Measurements from ENCODE around the gene DRAM1. TPM values are rescaled to one million over a fixed set of nuclear protein-coding genes. Genes with fewer than 3 reads are reported as not detected.
A peak's percentile ranks its signal among the peaks of the same experiment; 100 is the strongest.
"Not testable (repeated sequence)": the region's sequence is repeated elsewhere in the genome, so short reads cannot be mapped to it uniquely, and the experiment has no call there.

DRAM1 gene
- total RNA-seq, 4 donors from 2014 or later, result 1.4 to 15.0 (median 6.0) TPM

DNA sequence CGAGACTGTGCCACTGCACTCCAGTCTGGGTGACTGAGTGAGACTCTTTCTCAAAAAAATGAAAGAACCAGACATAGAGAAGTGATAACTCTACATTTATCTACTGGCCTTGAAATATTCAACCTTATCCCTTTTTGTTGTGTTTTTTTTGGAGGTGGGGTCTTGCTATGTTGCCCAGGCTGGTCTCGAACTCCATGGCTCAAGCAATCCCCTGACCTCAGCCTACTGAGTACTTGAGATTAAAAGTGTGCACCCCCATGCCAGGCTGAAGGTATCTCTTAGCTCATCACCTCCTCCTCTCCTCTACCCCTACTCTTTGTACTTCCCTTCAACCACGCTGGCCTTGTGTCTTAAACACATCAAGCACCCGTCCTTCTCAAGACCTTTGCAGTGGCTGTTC, 3.8 kb downstream of the DRAM1 start:
- intact Hi-C loops (cut with DNase I), result no loop called here
- Histone ChIP-seq H3K9me3 (no peaks in the 10 kb centered on the region), H3K4me3 (no peak overlapping the region), H3K4me1 (peaks cover 0 to 27% (median 5%) of the 10 kb centered on the region in 3 donors), H3K27ac (no peak overlapping the region), H3K27me3 (peaks cover 0 to 4% (median 0%) of the 10 kb centered on the region in 4 donors), H3K36me3 (no peaks in the 10 kb centered on the region)
- no peak for TF ChIP-seq POLR2A (IDR thresholded peaks at IDR 0.05)
- TF ChIP-seq, protein P1, sequence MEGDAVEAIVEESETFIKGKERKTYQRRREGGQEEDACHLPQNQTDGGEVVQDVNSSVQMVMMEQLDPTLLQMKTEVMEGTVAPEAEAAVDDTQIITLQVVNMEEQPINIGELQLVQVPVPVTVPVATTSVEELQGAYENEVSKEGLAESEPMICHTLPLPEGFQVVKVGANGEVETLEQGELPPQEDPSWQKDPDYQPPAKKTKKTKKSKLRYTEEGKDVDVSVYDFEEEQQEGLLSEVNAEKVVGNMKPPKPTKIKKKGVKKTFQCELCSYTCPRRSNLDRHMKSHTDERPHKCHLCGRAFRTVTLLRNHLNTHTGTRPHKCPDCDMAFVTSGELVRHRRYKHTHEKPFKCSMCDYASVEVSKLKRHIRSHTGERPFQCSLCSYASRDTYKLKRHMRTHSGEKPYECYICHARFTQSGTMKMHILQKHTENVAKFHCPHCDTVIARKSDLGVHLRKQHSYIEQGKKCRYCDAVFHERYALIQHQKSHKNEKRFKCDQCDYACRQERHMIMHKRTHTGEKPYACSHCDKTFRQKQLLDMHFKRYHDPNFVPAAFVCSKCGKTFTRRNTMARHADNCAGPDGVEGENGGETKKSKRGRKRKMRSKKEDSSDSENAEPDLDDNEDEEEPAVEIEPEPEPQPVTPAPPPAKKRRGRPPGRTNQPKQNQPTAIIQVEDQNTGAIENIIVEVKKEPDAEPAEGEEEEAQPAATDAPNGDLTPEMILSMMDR (IDR thresholded peaks at IDR 0.05), result no peak
- no peak for DNase-seq
- WGBS, 2 donors, result 66 to 71% methylated on average over 4 of the region's 4 CpGs

DNA sequence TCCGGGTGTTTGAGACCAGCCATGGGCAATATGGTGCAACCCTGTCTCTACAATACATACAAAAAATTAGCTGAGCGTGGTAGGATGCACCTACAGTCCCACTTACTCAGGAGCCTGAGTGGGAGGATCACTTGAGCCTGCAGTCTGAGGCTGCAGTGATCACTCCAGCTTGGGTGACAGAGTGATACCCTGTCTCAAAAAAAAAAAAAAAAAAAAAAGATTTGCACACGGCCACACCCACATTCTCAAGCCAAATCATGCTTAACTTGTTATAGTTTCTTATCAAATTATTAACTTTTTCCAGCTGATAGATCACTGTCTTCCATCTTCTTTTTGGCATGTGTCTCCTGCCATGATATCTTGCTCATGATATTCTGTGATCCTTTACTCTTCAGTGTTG, 6.8 kb downstream of the DRAM1 start:
- Histone ChIP-seq H3K4me3 (no peak overlapping the region), H3K4me1 (peaks cover 0 to 6% (median 3%) of the 10 kb centered on the region in 3 donors), H3K36me3 (no peaks in the 10 kb centered on the region), H3K9me3 (no peaks in the 10 kb centered on the region), H3K27ac (no peak overlapping the region), H3K27me3 (peaks cover 0 to 4% (median 0%) of the 10 kb centered on the region in 4 donors)
- intact Hi-C loops (cut with DNase I), result no loop called here
- no peak for TF ChIP-seq POLR2A (IDR thresholded peaks at IDR 0.05)
- TF ChIP-seq, protein P1 (IDR thresholded peaks at IDR 0.05), result no peak
- 77 to 90% methylated on average over 3 of the region's 3 CpGs for WGBS, 2 donors
- DNase-seq, result no peak

DNA sequence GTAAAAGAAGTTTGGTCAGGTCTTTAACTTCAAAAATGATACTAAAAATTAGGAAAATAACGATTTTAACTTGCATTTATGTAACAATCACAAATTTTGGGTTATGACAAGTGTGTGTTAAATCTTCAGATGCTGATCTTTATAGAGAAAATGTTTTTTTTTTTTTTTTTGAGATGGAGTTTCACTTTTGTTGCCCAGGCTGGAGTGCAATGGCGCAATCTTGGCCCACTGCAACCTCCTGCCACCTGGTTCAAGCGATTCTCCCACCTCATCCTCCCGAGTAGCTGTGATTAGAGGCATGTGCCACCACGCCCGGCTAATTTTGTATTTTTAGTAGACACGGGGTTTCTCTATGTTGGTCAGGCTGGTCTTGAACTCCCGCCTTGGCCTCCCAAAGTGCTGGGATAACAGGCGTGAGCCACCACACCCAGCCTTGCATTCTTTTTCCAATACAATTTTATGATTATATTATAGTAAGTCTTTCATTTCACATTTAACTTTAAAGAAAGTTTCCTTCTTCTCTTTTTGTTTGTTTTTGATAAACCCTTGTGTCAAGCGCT, 7.5 kb downstream of the DRAM1 start:
- H3K9me3 ChIP-seq; H3K4me3 ChIP-seq; H3K4me1 ChIP-seq; intact Hi-C loops (cut with DNase I); H3K27ac ChIP-seq; DNase-seq; H3K36me3 ChIP-seq: not testable (repeated sequence)
- WGBS, 2 donors, result 82 to 85% methylated on average over 10 of the region's 10 CpGs
- peaks cover 0 to 11% (median 0%) of the 10 kb centered on the region in 4 donors for H3K27me3 ChIP-seq

DNA sequence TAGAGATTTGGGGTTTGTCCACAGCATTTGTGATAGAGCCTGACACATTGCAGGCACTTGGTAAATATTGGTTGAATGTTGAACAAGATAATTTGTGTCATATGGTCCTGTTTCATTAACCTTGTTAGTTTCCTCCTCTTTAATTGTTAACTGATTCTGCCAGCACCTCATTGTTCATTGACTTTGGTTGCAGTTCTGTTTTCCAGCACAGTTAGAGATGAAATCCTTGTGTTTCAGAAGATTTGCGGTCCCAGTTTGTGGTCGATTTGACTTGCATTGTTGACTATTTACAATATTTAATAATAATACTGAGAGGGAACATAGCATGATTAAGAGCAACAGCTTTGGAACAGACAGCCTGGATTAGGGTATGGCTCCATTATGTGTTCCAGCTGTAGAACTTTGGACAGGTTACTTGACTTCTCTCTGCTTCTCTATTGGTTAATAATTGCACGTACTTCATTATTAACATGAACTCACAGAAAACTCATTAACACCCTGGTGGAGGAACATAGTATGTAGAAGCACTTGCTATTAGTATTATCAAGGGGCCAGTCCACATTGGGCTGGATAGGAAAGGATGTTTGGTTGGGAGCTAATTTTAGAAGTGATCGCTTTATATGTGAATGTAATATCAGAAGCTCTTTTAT, 8.7 kb downstream of the DRAM1 start:
- no peak for DNase-seq
- Histone ChIP-seq H3K27me3 (peaks cover 0 to 21% (median 0%) of the 10 kb centered on the region in 4 donors), H3K4me3 (no peak overlapping the region), H3K27ac (no peak overlapping the region), H3K36me3 (no peaks in the 10 kb centered on the region), H3K4me1 (peaks cover 0 to 3% (median 3%) of the 10 kb centered on the region in 3 donors), H3K9me3 (no peaks in the 10 kb centered on the region)
- 73 to 76% methylated on average over 4 of the region's 4 CpGs for WGBS, 2 donors
- intact Hi-C loops (cut with DNase I), result no loop called here
- TF ChIP-seq, protein P1 (IDR thresholded peaks at IDR 0.05), result no peak
- TF ChIP-seq POLR2A (IDR thresholded peaks at IDR 0.05), result no peak

DNA sequence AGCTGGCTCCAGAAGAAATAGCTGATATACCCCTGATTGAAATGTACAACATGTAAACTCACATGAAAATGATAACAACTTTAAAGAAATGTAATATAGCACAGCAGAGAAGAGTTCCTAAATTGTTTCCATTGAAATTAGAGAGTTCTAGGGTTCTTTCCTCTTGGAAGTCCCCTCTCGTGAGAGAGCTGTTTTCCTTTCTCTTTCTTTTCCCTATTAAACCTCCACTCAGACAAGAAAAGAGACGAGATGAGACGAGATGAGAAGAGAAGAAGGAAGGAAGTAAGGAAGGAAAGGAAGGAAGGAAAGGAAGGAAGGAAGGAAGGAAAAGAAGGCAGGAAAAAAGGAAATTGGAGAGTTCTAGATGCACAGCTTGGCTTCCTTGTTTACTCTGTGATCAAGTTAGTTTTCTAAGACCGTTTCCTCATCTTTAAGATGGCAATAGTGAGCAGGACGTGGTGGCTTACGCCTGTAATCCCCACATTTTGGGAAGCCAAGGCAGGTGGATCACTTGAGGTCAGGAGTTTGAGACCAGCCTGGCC, 11.9 kb downstream of the DRAM1 start:
- Histone ChIP-seq H3K4me3 (no peak overlapping the region), H3K27me3 (peaks cover 0 to 45% (median 0%) of the 10 kb centered on the region in 4 donors), H3K36me3 (no peaks in the 10 kb centered on the region), H3K9me3 (no peaks in the 10 kb centered on the region), H3K4me1 (peaks cover 0 to 19% (median 8%) of the 10 kb centered on the region in 3 donors), H3K27ac (peak overlapping the region in 1 of 4 donors; percentile 26)
- intact Hi-C loops (cut with DNase I), result no loop called here
- DNase-seq, result no peak
- no peak for TF ChIP-seq POLR2A (IDR thresholded peaks at IDR 0.05)
- TF ChIP-seq, protein P1 (IDR thresholded peaks at IDR 0.05), result no peak
- 52 to 79% methylated on average over 5 to 6 of the region's 6 CpGs for WGBS, 2 donors
